Fibroblast of skin of back (primary cell): ENCODE results near the gene PDE11A.

ENCODE experiments used
- DNase-seq: peaks from one replicate; pipeline ENCODE4 v3.0.0-alpha.2; 2013

Gene PDE11A

DNA sequence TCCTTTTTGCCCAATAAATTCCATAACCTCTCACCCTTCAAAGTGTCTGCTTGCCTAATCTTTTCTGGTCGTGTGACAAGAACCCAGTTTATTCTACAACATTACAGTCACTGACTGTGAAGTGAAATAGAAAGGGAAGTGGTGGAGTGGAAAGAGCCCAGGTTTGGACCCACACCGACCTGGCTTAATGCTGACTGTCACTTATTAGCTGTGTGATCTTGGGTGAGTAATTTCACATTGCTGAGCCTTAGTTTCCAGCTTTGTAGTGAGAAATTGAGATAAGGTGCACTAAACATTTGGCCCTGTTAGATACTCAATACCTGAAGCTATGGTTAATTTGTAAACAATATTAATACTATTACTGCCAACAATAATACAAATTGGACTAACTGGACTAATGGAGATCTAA is 388.9 kb downstream of the PDE11A start:
- DNase-seq, result no peak

DNA sequence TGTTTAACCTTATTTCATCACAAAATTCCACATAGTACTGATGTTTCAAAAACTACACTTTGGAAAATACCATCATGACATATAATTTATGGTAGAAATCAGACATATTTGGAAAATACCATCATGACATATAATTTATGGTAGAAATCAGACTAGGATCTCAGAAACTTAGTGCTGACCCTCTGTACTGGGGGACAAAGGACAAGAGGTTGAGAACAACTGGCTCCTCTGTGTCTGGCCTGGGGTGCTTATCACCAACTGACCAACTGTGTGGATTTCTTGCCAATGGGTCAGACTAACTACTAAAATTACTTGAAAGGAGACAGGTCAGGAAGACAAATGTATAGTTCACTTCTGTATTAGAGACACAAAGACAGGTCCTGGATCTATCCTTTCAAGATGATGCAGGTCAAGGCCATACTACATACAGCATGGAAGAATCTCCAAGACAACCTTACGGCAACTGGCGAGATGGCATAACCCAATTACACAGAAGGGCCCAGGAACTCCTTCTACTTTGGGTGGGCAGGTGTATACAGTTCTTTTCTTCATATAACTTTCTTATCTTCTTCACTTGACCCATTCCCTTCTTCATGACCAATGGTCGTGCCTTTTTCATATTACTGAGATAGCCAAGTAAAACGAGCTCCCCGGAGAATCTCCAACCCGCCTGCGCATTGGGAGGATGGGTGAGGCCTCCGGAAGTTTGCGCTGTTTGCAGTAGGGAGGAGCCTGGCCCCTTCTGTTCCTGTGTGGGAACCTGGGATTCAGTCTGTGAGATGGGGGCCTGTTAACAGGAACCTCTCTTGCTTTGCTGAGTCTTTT is 389.5 kb downstream of the PDE11A start:
- DNase-seq, result no peak

DNA sequence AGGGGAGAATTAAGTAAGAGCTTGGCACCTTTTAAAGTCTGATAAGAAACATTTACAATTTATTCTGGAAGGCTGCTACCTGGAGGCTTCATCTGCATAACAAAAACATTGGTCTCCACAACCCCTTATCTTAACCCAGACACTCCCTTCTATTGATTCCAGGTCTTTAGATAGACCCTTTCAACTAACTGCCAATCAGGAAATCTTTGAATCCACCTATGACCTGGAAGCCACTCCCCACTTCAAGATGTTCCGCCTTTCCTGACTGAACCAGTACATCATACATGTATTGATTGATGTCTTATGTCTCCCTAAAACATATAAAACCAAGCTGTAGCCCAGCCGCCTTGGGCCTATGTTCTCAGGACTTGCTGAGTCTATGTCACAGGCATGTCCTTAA is 390.6 kb downstream of the PDE11A start:
- DNase-seq, result no peak

DNA sequence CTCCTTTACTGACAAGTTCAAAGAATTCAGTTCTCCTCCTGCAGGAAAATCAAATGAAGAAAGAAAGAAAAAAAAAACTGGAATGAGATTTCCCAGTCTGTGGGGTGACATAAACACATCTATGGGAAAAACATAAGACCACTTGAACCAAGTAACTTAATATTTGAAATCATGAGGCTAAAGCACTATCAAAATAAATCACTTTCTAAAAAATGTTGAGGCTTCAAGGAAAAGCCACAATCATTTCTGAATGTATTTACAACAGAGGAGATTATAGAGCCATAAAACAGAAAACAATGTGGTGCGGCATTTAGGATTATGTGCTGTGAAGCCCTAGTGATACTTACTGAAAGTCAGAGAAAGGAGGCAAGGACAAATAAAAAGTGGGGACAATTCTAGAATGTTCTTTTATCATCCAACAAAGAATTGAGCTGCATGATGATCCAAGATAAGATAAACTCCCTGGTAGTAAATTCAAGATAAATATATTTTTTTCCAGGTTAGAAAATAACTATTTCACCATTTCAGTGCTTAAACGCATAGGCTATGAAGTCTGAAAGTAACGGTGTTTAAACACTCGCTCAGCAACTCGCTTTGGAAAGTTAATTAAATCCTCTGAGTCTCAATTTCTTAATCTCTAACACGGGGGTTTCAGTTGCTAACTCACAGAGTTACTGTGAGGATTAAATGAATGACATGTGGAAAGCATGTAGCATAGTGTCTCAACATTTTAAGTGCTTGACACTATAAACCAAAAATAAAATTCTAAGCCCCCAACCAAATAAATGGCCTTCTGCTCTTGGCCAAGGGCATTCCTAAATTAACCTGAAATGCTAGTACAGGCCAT is 391.5 kb downstream of the PDE11A start:
- no peak for DNase-seq

DNA sequence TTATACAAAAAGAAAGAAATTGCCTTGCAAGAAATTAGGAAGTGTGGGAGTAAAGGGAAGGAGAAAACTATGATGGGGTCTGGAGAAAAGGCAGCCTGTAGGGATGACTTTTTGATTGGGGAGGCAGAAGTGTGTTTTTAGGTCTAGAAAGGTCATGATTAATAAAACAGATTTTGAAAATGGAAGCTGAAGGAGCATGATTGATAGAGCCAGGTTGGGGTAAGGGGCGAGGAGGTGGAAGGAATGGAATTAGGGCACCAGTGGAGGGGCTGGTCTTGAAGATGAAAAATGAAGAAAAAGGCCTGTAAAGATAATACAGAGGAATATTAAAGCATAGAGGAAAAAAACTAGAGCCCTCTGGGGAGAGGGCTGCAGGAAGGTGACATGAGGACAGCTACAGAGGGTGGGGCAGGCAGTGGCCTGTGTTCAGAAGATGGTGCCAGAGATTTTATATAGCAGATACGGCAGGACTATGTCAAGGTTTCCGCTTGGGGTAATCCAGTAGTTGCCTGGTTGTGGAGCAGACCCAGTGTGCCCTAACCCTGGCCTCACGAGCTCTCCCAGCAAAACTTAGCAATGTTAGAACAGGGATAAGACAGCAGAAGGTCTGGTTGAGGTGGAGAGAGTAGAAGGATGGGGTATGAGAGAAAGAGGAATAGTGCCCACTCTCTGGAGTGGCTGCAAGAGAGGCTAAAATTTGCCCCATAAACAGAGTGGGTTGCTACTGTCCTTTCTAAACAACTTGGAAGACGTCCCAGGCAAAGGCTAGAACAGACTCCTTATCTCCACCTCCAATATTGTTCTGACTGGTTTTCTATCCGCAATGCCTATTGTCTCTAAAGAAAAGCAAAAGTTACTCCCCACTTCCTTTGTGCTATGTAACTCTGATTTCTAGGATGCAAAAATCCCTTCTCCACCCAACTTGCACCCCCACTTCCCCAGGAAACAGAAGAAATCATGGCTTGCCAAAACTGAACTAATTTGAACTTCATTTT is 392.7 kb downstream of the PDE11A start:
- no peak for DNase-seq

DNA sequence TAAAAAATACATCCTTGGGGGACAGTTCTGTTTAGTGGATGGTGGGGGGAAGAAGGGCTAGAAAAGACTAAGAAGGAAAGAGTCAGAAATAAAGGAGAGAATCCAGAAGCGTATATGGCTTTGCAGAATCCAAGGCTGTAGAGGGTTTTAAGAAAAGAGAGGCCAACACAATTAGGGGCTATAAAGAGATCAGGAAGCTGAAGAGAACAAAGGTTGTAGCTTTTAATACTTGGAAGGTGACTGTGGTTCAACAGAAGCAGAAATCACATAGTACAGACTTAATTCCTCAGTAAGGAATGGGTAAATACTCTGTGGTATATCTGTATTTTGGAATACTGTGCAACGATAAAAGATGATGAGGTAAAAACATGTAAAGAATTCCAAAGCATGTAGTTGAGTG is 393.6 kb downstream of the PDE11A start:
- DNase-seq, result no peak

DNA sequence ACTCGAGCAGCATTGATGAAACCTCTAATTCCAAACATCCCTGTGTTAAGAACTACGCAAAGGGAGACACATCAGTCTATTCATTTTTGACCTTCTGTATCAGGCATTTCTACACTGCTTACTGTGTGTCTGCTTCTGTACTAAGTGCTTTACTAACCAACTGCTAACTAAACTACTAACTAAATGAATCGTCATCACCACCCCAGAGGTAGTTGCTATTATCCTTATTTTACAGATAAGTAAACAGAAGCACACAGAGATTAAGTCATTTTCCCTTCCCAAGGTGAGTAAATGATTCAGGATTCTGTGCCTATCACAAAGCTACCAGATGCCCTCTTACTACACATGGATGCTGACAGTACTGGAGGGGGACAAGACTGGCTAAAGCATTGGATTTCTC is 395.9 kb downstream of the PDE11A start:
- no peak for DNase-seq

DNA sequence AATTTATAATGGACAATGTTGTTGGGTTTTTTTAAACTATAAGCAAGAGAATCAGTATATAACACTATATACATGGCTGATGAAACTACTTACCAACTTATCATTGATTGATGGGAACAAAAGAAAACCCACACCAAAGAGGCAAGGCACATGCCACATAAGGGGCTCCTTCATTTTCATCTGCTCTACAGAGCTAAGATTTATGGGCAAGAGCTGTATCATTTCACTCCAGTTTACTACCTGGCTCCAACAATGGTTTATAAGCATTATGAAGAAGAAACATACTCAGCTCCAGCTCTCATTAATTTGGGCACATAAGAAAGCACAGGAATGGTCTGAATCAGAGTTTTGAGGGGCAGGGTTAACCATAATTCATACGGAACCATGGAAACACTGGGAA is 396.8 kb downstream of the PDE11A start:
- no peak for DNase-seq

DNA sequence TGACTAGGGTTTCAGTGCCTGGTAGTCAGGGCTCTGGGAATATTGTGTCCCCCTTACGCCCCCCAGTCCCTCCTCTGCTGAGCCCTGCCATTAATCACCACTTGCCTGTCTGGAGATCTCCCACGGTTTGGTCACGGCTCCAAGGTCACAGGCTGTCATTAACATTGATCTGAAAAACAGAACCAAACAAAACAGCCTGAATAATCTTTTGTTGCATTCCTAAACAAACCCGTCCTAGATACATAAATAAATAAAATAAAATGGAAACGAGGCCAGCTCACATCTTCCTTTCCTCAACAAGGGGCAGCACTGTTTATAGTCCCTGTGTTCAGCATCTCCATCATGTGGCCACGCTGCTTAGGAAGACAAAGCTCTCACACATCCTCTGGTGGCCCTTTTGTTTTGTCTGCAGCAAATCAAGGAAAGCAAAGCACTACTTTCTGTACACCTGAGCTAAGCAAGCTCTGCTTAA is 397.2 kb downstream of the PDE11A start:
- no peak for DNase-seq

DNA sequence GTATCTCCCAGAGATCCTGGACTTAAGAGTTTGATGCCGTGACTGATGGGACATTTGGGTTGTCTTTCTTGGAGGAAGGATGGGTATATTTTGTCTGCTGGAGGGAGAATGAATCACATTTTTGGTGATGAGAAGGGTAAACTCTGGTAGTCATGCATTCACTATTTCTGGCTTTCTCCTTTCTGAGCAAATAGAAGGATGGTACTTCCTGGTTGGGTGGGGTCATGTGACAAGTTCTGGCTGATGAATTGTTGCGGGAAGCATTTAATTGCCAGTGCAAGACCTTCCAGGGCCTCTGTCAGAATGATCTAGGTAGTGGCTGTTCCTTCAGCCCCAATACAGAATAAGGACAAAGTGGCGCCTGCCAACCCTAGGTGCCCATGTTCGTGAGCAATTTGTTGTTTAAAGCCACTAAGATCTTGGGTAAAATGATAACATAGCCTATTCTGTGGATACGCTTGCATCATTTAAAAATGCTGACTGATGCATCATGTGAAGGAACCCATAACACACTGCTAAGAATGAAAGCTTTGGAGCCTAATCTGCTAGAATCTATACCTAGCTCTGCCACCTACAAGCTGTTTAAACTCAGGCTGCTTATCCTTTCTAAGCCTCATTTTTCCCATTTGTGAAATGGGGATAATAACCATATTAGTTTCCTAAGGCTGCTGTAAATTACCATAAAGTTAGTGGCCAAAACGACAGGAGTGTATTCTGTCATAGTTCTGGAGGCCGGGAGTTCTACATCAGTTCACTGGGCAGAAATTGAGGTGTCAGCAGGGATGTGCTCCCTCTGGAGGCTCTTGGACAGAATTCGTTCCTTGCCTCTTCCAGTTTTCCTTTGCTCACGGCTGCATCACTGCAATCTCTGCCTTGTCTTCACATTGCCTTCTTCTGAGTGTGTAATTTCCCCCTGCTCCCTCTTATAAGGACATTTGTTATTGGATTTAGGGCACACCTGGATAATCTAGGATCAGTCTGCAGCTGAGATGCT is 398.7 kb downstream of the PDE11A start:
- DNase-seq, result no peak

DNA sequence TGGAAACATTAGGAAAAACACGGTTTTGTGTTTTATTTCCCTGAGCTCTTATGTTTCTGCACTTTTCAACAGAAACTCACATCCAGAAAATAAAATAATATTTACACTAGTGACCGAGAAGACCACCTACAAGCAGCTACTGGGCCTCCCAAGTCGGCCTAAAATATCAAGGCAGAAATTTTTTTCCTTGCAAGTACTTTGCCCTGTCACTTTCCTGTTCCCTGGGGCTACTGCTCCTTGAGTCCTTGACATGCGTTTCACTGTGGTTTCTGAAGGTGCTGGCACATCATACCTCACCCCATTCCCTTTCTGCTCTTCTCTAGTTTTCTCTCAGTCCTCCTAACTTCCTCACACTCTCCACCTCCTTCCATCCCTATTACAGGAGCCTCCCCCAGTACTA is 400.9 kb downstream of the PDE11A start:
- no peak for DNase-seq

DNA sequence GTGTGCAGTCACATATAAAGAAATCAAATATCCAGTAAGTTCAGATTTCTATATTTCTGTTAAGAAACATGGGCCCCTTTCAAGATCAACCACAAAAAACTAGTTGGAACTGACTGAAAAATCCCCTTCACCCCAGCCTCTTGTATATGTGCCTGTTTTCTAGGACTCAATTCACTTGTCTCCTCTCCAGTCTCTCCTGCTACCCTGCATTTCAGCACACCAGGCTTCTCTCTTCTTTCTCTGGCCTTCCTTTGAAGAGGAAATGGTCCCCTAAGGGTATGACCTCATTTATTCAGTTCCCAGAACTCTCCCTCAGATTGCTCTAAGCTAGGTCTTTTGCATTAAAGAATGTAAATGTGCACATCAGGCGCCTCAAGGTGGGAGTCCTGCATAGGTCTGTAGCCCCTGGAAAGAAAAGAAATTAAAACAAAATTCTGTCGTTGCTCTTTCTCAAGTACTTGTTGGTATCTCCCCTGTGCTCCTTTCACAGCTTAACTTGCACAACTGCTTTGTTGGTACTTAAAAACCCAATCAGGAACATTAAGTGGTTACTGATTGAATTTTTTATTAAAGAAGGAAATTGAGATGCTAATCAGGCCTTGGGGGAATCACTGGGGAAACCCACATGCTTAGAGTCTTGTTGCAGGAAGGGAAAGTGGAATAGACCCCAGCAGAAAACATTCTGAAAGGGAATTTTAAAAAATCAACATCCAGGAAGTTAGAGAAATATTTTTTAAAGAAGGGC is 401.6 kb downstream of the PDE11A start:
- DNase-seq, result no peak

DNA sequence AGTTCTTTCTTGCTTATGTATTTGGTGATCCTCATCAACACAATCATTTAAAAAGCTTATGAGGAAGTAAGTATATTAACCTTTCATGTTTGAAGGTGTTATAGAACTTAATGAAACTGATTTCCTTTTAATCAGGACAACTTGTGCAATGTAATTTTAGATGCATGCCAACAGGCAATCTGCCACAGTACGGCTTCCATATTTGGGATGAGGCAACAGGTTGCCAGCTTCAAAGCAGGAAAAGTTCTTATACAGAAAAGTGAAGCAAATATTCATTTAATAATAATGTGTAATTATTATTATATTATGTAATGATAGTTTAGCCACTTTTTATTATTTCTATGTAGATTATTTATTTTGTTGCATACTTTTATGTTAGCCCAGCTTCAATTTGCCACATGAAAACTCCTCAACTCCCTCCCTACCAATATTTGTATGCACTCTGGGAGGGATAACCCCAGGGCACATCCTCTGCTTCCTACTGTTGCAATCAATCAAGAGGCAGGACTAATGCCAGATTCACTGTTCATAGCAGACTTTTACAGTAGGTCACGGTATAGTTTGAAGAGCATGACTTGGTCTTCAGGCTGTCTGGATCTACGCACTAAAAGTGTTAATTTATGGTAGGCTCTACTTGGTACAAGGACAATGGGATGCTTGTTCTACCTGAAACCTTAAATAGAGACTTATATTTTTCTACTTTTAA is 402.8 kb downstream of the PDE11A start:
- DNase-seq, result no peak

DNA sequence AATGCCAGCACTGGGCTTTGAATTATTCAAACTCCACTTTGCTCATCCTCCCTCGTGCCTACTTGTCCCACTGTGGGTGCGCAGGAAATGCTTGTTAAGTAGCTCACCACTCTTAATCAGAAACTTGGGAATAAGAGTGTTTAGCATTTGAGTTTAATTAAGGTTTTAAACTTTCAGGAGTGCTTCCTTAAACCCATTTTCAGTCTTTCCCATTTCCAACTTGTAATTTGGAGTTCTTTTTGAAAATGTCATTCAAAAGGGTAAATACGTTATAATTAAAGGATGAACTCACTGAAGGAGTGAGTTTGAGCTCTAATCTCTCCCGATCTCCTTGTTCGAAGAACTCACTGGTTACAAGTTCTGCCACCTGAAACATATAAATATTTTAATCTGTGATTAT is 403.4 kb downstream of the PDE11A start:
- DNase-seq, result no peak

DNA sequence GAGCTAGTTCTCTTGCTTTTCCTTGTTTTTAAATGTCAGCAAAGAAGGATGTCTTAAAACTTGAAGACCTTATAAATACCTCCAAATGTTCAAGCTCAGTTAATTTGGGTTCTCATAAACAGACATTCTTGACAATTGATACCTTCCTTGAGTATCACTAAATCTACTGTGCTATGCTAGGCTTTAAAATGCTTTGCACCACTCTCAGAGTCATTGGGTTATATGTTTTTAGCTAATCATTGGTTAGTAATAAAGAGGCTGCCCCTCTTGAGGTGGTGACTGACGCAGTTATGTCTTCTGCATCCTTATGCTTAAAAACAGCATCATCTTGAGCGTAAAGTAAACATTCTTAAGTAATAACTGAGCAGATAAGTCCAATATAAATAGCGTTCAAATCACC is 404.0 kb downstream of the PDE11A start:
- DNase-seq, result no peak

DNA sequence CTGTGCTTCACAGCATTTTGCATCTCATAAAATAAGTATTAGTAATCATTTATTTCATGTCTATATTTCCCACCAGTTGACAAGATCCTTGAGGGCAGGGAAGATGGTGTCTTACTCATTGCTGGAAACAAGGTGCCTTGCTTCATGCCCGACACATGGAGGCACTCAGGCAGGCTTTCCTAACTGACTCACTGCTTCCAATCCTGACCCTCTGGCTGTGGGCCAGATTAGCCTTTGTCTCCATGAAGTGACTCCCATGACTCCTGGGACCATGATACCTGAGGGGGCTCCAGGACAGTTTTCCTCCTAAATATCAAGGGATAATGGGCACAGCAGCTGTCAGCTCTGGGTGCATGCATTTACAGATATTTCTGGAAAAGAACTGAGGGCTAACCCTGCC is 405.0 kb downstream of the PDE11A start:
- DNase-seq, result peak; percentile 21

DNA sequence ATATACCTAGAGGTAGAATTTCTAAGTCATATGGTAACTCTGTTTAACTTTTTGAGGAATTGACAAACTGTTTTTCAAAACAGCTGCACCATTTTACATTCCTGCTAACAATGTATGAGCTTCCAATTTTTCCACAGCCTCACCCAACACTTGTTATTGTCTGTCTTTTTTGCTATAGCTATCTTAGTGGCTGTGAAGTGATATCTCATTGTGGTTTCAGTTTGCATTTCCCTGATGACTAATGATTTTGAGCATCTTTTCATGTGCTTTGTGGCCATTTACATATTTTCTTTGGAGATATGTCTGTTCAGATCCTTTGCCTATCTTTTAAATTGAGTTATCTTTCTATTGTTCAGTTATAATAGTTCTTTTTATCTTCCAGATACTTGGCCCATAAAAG is 406.2 kb downstream of the PDE11A start:
- DNase-seq, result peak; percentile 22

DNA sequence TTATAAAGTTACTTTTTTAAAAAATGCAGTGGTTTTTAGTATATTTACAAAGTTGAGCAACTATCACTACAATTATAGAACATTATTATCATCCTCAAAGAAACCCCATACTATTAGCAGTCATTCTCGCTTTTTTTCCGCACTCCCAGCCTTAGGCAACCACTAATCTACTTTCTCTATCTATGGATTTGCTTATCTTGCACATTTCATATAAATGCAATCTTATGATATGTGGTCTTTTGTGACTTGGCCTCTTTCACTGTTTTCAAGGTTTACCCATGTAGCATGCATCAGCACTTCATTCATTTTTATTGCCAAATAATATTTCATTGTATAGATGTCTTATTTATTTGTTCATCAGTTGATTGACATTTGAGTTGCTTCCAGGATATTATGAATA is 406.6 kb downstream of the PDE11A start:
- DNase-seq, result no peak

DNA sequence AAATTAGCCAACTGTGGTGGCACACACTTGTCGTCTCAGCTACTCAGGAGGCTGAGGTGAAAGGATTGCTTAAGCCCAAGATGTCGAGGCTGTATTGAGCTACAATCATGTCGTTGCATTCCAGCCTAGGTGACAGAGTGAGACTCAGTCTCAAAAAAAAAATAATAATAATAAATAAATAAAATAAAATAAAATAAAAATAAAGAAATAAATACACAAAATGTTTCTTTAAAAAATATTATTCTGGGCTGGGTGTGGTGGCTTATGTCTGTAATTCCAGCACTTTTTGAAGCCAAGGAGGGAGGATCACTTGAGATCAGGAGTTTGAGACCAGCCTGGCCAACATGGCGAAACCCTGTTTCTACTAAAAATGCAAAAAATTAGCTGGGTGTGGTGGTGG is 407.2 kb downstream of the PDE11A start:
- DNase-seq, result no peak

DNA sequence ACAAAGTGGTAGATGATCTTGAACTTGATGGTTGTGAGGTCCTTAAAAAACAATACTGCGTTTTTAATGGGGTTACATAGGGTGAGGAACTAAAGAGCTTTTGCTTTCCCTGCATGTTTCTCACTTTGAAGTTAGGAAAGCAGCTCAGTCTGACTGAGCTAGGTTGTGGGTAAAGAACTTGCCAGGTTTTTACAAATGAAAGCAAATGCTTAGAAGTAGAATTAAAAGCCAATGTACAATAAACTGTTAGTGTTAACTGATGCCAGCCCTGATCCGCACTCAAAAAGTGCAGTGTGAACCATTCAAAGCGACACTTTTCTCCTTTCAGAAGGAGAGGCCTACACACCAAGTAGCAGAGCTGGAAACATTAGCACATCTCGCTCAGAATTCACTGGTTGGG is 409.7 kb downstream of the PDE11A start:
- no peak for DNase-seq
